GM13977 (cell line): ENCODE results near the gene SLX4IP.

Experiments
- DNase-seq: peaks from one replicate; pipeline ENCODE4 v3.0.0; 2012; ENCODE audit warnings: low spot score
- CTCF ChIP-seq: IDR thresholded peaks from 2 replicates; pipeline ENCODE4 v1.5.1; 2012; ENCODE audit warnings: mild to moderate bottlenecking, control low read depth; ENCODE audit not compliant: insufficient read depth; ENCODE audit errors: extremely low read depth, missing control alignments
- in situ Hi-C: fragments of 300-500 bp; cut with MboI; formaldehyde crosslinking; loops from one replicate; pipeline ENCODE4 v1.12.0; 2022; ENCODE audit warnings: low sequenced_read_pairs, low pct_unique_long_range_greater_than_20kb, mixed read lengths, inconsistent platforms; ENCODE audit not compliant: unreplicated experiment

The SLX4IP gene

GRCh38 chr20:10669843-10670446 lies 234.8 kb downstream of the SLX4IP start:
- in situ Hi-C loops, result no loop called here
- no peak for TF ChIP-seq CTCF
- DNase-seq, result no peak

GRCh38 chr20:10670501-10671220 lies 235.6 kb downstream of the SLX4IP start:
- DNase-seq, result peak; percentile 80
- TF ChIP-seq CTCF, result no peak
- in situ Hi-C loops, result no loop called here

DNA sequence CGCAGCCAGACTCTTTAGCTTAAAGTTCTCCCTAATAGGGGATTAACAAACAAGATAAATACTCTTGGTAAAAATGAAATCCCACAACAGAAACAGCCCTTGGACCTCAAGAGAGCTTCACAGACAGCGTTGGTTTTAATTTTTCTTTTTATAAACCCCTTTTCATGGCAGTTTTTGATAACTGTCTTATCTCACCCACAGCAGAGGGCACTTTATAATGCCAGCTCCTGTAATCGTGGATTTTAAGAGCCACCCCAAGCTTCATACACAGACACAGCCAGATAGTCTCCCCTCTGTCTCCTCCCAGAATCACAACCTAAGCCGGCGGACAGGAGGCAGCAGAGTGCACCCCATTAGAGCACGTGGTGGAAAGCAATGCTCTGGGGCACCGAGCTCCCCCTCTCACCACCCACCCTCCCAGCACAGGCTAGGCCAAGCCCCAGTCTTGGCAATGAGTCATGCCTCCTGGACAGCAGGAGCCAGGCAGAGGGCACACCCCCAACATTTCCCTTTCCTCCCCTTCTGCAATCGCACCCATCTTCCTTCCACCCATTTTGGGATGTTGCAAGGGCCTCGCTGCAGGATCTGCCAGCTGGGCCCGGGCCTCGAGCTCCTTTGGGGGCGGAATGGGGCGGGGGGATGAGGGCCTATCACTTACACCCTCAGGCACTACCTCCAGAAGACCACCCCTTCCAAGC lies 236.3 kb downstream of the SLX4IP start:
- TF ChIP-seq CTCF, result peak; percentile 53
- DNase-seq, result peak; percentile 80
- in situ Hi-C loops, result no loop called here

DNA sequence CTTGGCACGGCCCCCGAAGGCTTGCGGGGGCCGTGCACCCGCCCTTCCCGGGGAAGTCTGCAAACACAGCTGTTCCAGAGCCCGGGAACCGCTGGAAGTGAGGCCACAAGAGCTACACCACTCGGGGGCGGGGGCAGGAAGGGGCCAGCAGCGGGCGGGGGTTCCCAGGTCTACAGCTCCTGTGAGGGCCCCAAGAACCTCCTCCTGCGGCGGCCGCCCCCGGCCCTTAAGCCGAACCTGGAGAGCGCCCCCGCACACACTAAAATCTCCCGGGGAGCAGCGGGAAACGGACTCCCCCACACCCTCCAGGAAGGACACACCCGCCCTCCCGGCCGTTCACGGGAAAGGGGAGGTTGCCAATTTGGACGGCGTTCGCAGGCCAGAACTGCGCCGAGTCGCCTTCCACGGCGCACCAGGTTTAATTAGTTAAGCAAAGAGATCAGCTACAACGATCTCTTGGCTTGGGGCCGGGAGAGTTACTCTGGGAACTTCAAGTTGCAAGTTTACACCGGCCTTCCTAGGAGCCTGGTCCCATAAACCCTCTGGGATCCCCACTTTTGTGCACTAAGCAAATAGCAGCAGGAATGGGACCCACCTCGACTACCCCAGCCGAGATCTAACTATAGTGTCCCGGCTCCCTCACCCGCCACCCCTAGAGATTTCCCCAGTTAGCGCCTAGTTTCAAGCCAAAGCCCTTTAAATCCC lies 237.0 kb downstream of the SLX4IP start:
- in situ Hi-C loops, result no loop called here
- no peak for TF ChIP-seq CTCF
- peak; percentile 51 for DNase-seq

DNA sequence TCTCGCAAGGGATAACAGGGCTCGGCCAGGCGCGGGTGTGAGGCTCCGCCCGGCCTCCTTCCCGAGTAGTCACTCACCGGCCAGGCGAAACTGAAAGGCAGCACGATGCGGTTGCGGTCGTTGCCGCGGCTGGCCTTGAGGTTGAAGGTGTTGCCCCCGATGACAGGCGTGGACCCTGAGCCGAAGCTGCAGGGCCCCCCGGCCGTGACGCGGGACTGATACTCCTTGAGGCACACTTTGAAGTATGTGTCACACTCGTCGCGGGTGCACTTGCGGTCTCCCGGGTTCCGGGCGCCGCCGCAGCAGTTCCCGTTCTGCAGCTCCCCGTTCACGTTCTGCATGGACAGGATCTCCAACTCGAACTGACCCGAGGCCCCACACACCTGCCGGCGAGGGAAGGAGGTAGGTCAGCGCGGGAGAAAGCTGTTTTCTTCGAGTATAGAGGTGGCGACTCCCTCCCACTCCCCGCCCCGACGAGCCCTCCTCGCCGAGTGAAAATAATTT lies 237.6 kb downstream of the SLX4IP start:
- no peak for TF ChIP-seq CTCF
- in situ Hi-C loops, result no loop called here
- DNase-seq, result peak; percentile 54

DNA sequence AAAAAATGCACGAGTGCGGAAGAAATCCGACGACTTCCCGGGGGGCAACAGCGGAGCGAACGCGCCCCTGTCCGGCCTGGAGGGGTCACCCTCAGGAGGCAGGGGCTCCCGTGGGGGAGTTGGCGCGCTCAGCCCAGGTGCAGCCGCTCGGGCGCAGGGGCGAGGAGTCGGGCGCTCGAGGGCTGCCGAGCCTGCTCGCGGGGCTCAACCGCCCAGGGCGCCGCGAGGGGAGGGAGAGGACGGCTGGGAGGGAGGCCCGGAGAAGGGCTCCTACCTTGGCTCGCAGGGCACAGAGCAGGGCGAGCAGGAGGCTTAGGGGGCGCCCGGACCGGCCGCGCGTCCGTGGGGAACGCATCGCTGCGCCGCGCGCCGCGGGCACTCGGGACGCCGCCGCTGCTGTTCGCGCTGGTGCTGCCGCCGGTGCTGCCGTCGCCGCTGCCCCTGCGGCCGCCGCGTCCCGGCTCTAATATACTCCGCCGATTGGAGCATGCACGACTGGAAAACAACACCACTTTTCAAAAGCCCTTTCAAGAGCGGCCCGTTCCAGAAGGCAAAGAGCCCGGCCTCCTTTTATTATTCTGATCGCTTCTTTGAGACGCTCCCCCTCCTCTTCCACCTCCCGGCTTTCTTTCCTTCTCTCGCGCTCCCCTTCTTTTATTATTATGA lies 238.2 kb downstream of the SLX4IP start:
- no peak for TF ChIP-seq CTCF
- peak; percentile 55 for DNase-seq
- in situ Hi-C loops, result no loop called here
